Subcutaneous preadipocyte (primary cell): ENCODE data around the gene CHST9. TPM values are rescaled to one million over a fixed set of nuclear protein-coding genes. Genes with fewer than 3 reads are reported as not detected.

Experiments used
- total RNA-seq: library from RNA; depleted of rRNA; stranded (reverse); fragments of >200 nt; gene quantifications from 2 replicates; pipeline ENCODE4 v1.2.3, GENCODE V29; 2012

The CHST9 gene
- total RNA-seq, result not detected in 2 replicates

GRCh38 chr18:27185025-27185763 is at the start of gene CHST9:
TSS of gene CHST9 (minus strand) at chr18:27185308. CDS start at chr18:27142809, 42,499 bp downstream.

DNA sequence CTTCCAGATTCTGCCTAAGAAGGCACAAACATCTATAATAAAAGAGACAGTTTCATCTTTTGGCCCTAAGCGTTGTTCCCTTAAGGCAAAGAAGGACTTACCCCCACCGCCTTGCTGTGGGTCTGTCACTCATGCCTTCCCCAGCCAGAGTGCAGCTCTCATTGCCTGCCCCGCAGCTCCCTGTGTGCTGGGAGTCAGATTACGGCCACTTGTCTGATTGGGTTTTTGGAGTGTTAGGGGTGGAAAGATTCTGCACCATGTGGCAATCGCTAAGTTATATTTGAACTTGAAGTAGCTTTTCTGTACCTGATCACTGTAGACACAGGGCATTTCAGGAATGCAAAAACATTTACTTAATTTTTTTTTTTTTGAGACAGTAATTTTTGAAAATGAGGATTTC is 319.6 kb downstream of the CHST9 start, which contains the start of gene AQP4:
TSS of gene AQP4 (minus strand) at position 151 of the 400 bp plus-strand sequence. CDS start at position 133, 18 bp downstream.

